ENCODE results near the gene CA9.

CA9 gene

DNA sequence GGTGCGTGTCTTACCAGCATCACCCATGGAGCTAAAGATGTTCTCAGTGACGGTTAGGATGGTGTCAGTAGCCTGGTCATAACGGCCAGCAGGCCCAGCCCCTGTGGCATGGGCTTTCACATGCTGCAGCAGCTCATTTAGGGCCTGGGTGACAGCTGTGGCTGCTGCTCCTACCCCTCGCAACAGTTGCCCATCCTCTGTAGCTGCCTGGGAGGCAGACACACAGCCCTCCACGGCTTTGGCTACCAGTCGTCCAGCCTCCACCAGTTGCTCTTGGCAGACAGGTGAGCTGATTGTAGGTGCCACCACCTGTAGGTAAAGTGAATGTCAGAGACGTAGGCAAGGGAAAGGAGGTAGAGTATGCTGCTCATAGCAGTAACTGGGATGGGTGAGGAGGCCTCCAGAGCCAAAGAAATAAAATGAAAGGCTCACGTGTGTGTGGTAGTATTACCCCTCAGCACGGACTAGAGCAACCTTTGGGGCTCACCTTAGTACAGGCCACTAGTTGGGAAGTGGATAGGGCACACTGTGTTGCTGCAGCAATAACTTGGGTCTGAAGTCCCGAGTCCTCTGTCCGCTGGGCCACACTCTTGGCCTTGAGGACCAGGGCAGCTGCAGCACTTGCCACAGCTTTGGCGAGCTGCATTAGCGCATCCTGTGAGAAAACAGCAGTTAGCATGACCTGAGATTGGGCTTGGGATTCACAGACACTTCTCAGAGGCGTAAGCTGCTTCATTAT, 43.6 kb downstream of the CA9 start:
- DNase-seq (ENCODE audit: low spot score), result no peak

- DNase-seq (ENCODE audit: low spot score), result no peak
Measured at GRCh38 chr9:35718721-35719511, 45.2 kb downstream of the CA9 start.

- DNase-seq (ENCODE audit: low spot score), result no peak
Measured at GRCh38 chr9:35719546-35719945, 45.8 kb downstream of the CA9 start.

GRCh38 chr9:35723426-35723825, 49.7 kb downstream of the CA9 start:
- no peak for DNase-seq (ENCODE audit: low spot score)

- DNase-seq (ENCODE audit: low spot score), result no peak
Measured at GRCh38 chr9:35723908-35724307, 50.2 kb downstream of the CA9 start.

- no peak for DNase-seq (ENCODE audit: low spot score)
Measured at GRCh38 chr9:35725362-35725761, 51.6 kb downstream of the CA9 start.

GRCh38 chr9:35726931-35727330, 53.2 kb downstream of the CA9 start:
- DNase-seq (ENCODE audit: low spot score), result peak; percentile 69

- no peak for DNase-seq (ENCODE audit: low spot score)
Measured at GRCh38 chr9:35727676-35728040, 53.9 kb downstream of the CA9 start.

DNA sequence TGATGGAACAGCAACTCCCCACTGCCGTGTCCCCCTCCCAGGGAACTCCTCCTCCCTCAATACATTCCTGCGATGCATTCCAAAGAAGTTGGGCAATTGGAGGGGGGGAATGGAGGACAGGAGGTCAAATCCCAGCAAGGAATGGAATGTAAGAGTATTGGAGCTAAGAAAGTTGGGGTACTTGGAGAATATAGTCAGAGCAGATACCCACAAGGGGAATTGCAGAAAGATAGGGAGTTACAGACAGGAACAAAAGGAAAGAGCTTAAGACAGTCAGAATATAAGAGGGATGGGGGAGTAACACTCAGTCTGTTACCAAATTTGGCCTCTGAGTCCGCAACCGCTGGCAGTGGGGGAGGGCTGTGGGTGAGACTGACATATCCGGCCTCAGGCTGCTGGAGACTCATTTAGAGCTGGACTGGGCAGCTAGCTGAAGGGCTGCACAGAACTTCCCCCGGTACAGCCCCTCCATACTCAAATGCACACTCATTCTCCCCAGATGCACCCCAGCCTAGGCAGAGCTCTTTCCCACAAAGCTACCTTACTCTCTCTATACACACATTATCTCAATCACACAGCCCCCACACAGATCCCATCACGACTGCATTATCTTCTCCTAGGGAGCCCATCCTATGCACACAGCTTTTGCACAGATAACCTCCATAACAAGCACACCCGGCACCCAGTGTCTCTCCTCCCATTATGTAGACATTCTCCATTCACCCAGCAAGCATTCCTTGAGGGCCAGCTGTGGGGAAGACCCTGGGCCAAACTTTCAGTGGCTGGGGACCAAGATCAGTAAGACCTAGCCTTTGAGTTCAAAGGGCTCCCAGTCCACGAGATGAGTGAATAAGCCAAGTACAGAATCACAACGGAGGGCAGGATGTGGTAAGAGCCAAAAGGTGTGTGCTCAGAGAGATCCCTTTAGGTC, 54.6 kb downstream of the CA9 start:
- peak; percentile 60 for DNase-seq (ENCODE audit: low spot score)

DNA sequence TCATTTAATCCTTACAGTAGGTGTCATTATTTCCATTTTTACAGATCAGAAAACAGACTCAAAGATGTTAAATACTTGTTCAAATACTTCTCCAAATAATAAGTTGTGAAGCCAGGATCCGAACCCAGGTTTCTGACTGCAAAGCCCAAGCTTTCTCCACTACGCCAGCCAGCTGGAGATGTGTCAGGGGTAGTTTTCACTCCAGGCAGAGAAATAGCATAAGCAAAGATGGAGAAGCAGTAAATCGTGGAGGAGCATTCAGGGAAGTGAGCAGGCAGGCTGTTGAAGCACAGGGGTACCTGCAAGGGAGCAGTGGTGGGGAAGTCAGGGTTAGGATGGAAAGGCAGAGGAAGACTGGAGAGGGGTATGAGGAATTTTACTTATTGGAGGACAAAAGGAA, 55.4 kb downstream of the CA9 start:
- DNase-seq (ENCODE audit: low spot score), result no peak

GRCh38 chr9:35729700-35730485, 56.2 kb downstream of the CA9 start:
- DNase-seq (ENCODE audit: low spot score), result peak; percentile 82

DNA sequence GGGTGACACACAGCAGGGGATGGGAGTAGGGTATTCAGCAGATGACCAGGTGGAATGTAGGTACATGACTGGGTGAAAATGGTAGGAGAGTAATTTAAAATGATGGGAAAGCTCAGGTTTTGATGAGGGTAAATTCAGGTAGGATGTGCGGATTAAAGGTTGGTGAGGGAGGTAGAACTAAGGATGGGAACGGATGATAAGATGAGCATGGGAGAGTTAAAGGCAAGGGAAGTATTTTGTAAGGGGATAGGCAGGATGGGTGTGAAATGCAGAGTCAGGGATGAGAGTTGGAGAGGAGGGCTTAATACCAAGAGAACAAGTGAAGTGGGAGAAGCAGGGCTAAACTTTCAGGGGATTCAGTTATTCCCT, 56.7 kb downstream of the CA9 start:
- DNase-seq (ENCODE audit: low spot score), result no peak
